ENCODE measurements around the gene TMEM41A. TPM values are rescaled to one million over a fixed set of nuclear protein-coding genes. Genes with fewer than 3 reads are reported as not detected.

Gene TMEM41A
- total and polyA plus RNA-seq, 9 donors: 13.3 to 26.3 (median 17.8) TPM

DNA sequence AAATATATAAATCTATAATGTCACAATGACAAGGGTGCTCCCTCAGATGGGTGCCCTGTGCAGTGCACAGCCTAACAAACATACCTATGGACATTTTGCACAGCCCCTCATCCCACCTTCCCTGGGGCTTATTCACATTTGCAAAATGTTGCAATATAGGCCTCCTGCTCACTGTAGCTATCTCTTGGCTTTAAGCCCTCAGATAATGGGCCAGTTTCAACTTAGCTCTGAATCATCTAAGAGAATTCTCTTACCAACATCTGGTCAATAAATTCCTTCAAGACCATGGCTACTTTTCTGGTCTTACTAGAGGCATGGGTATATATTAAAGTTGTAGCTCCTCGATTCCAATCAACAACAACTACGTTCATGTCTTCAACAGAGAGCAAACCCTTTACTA, 35.7 kb upstream of the TMEM41A start:
- DNase-seq: no peak
- intact Hi-C loops (cut with DNase I): no loop called here
- Histone ChIP-seq H3K27ac (no peak overlapping the region), H3K4me3 (no peak overlapping the region), H3K9me3 (no peaks in the 10 kb centered on the region), H3K27me3 (no peaks in the 10 kb centered on the region), H3K4me1 (ENCODE audit: insufficient read depth) (no peaks in the 10 kb centered on the region), H3K36me3 (no peaks in the 10 kb centered on the region)
- WGBS, 3 donors: 63 to 78% (median 66%) methylated on average over 2 of the region's 2 CpGs
- TF ChIP-seq EP300 (IDR thresholded peaks at IDR 0.05): no peak
- no peak for TF ChIP-seq CTCF (IDR thresholded peaks at IDR 0.05)
- no peak for TF ChIP-seq POLR2A (IDR thresholded peaks at IDR 0.05)

- TF ChIP-seq EP300 (IDR thresholded peaks at IDR 0.05) (no peak), CTCF (IDR thresholded peaks at IDR 0.05) (no peak), POLR2A (IDR thresholded peaks at IDR 0.05) (no peak)
- DNase-seq: no peak
- no peaks in the 10 kb centered on the region for H3K4me1 ChIP-seq (ENCODE audit: insufficient read depth)
- H3K9me3 ChIP-seq: no peaks in the 10 kb centered on the region
- no peaks in the 10 kb centered on the region for H3K27me3 ChIP-seq
- intact Hi-C loops (cut with DNase I): no loop called here
- no peak overlapping the region for H3K27ac ChIP-seq
- no peaks in the 10 kb centered on the region for H3K36me3 ChIP-seq
- H3K4me3 ChIP-seq: no peak overlapping the region
- WGBS, 3 donors: 23 to 41% (median 23%) methylated on average over 5 of the region's 5 CpGs
These were observed 34.1 kb upstream of the TMEM41A start for GRCh38 chr3:185532901-185533300.

DNA sequence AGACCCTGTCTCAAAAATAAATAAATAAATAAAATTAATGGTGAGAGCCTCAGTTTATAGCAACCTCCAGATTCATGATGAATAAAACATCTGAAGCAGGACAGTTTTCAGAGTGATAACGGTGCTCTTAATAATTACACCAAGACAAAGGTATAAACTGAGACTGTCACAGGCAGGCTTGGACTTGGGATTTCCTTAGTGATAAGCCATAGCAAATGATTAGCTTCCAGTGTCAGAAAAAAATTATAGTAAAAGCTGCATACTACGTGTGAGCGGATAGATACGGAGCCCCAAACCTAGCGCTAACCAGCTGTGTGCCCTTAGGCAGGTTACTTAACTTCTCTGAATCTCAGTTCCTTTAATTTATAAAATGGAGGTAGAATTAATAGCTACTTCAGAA, 32.0 kb upstream of the TMEM41A start:
- no peaks in the 10 kb centered on the region for H3K4me1 ChIP-seq (ENCODE audit: insufficient read depth)
- H3K9me3 ChIP-seq: no peaks in the 10 kb centered on the region
- intact Hi-C loops (cut with DNase I): no loop called here
- no peak overlapping the region for H3K4me3 ChIP-seq
- H3K27me3 ChIP-seq: no peaks in the 10 kb centered on the region
- no peak overlapping the region for H3K27ac ChIP-seq
- DNase-seq: no peak
- no peaks in the 10 kb centered on the region for H3K36me3 ChIP-seq
- TF ChIP-seq EP300 (IDR thresholded peaks at IDR 0.05): no peak
- no peak for TF ChIP-seq POLR2A (IDR thresholded peaks at IDR 0.05)
- WGBS, 3 donors: 56 to 60% (median 59%) methylated on average over 5 of the region's 5 CpGs

DNA sequence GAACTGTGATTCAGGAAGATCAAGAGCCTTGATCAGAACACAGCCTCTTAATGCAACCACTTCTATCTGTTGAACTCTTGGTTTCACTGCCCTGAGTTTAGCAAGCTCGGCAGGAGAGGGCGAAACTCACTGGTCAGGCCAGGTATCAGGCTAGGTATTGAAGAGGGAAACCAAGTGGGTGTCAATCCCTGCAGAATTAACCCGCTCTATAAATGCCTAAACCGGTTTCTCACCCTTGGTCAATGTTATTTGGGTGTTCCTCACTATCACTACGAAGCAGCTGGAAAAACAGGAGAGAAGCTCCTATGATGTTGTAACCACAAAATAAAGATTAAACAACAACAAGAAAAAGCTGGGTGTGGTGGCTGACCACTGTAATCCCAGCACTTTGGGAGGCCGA, 29.7 kb upstream of the TMEM41A start:
- Histone ChIP-seq H3K27ac (no peak overlapping the region), H3K9me3 (no peaks in the 10 kb centered on the region), H3K36me3 (no peaks in the 10 kb centered on the region), H3K4me3 (no peak overlapping the region), H3K27me3 (no peaks in the 10 kb centered on the region), H3K4me1 (ENCODE audit: insufficient read depth) (no peaks in the 10 kb centered on the region)
- no peak for DNase-seq
- intact Hi-C loops (cut with DNase I): no loop called here
- TF ChIP-seq EP300 (IDR thresholded peaks at IDR 0.05) (no peak), CTCF (IDR thresholded peaks at IDR 0.05) (no peak), POLR2A (IDR thresholded peaks at IDR 0.05) (no peak)
- WGBS, 3 donors: 83 to 89% (median 87%) methylated on average over 6 of the region's 6 CpGs

GRCh38 chr3:185527364-185527763, 28.5 kb upstream of the TMEM41A start:
- Histone ChIP-seq H3K4me1 (ENCODE audit: insufficient read depth) (no peaks in the 10 kb centered on the region), H3K9me3 (no peaks in the 10 kb centered on the region), H3K27me3 (no peaks in the 10 kb centered on the region), H3K27ac (no peak overlapping the region), H3K36me3 (no peaks in the 10 kb centered on the region), H3K4me3 (no peak overlapping the region)
- no peak for DNase-seq
- intact Hi-C loops (cut with DNase I): no loop called here
- TF ChIP-seq POLR2A (IDR thresholded peaks at IDR 0.05): no peak
- TF ChIP-seq CTCF (IDR thresholded peaks at IDR 0.05): no peak
- TF ChIP-seq EP300 (IDR thresholded peaks at IDR 0.05): no peak
- 79 to 85% (median 82%) methylated on average over 9 of the region's 9 CpGs for WGBS, 3 donors
